GM12878 (cell line): Measurements from ENCODE around the gene TBC1D1.

ENCODE experiments used
- BCLAF1 ChIP-seq: fragments of 450-650 bp; IDR thresholded peaks from 2 replicates; pipeline ENCODE4 v1.6.1; 2017; ENCODE audit warnings: antibody characterized with exemption, mild to moderate bottlenecking, moderate library complexity
- CTCF ChIP-seq, 3 experiments: IDR thresholded peaks in 2 of 3; conservative IDR thresholded peaks in 1 of 3; 2 replicates each; pipeline ENCODE4 v1.5.1; 2011; ENCODE audit warnings: low read depth in 3 of 3, low read length in 3 of 3, mild to moderate bottlenecking in 3 of 3, control low read depth in 2 of 3, moderate library complexity in 2 of 3, inconsistent platforms in 1 of 3, mixed read lengths in 1 of 3; ENCODE audit not compliant: control insufficient read depth in 2 of 3, insufficient read depth in 1 of 3; ENCODE audit errors: extremely low read depth in 1 of 3
- ETV6 ChIP-seq, 2 experiments: fragments of 450-650 bp in 1 of 2; IDR thresholded peaks in 1 of 2; conservative IDR thresholded peaks in 1 of 2; 2 replicates each; pipeline ENCODE4 v1.6.1; 2014; ENCODE audit warnings: antibody characterized with exemption in 1 of 2, borderline replicate concordance in 1 of 2, low read depth in 1 of 2, mild to moderate bottlenecking in 1 of 2, moderate library complexity in 1 of 2
- MYC ChIP-seq: IDR thresholded peaks from 2 replicates; pipeline ENCODE4 v1.6.1; 2011; ENCODE audit warnings: mild to moderate bottlenecking, low read length, moderate library complexity, inconsistent platforms; ENCODE audit not compliant: insufficient read depth, insufficient replicate concordance, insufficient read length, severe bottlenecking
- NR2C2 ChIP-seq: IDR thresholded peaks from 2 replicates; pipeline ENCODE4 v1.6.1; 2011; ENCODE audit warnings: borderline replicate concordance, low read depth; ENCODE audit not compliant: control insufficient read depth, insufficient read length
- PAX8 ChIP-seq: fragments of 450-650 bp; IDR thresholded peaks from 2 replicates; pipeline ENCODE4 v1.6.1; 2017; ENCODE audit warnings: mild to moderate bottlenecking, moderate library complexity
- RELA ChIP-seq: fragments of 450-650 bp; IDR thresholded peaks from 2 replicates; pipeline ENCODE4 v1.8.0; 2014; ENCODE audit warnings: borderline replicate concordance; ENCODE audit not compliant: partially characterized antibody
- TCF12 ChIP-seq: IDR thresholded peaks from 2 replicates; pipeline ENCODE4 v1.6.1; 2011; ENCODE audit warnings: low read depth, mild to moderate bottlenecking, low read length
- ZBTB33 ChIP-seq: fragments of 450-650 bp; IDR thresholded peaks from 2 replicates; pipeline ENCODE4 v1.6.1; 2017; ENCODE audit warnings: mild to moderate bottlenecking

- TF ChIP-seq CTCF (IDR thresholded peaks at IDR 0.05 in 2 of 3, conservative IDR thresholded peaks at IDR 0.05 in 1 of 3; ENCODE audit: control insufficient read depth in 2 of 3, extremely low read depth in 1 of 3, insufficient read depth in 1 of 3, low read depth in 3 of 3, low read length in 3 of 3) (no peak), PAX8 (no peak), TCF12 (no peak), BCLAF1 (no peak), RELA (no peak), NR2C2 (no peak), ZBTB33 (no peak), MYC (no peak), ETV6 (conservative IDR thresholded peaks at IDR 0.05 in 1 of 2, IDR thresholded peaks at IDR 0.05 in 1 of 2; ENCODE audit: borderline replicate concordance in 1 of 2, low read depth in 1 of 2) (no peak)
Measured at GRCh38 chr4:38099908-38100407, 209.1 kb downstream of the TBC1D1 start.
